HG03196 (cell line): ENCODE results near the gene PRLR.

Experiments used
- ATAC-seq: cut with Tn5 transposase; IDR thresholded peaks from one replicate; pipeline ENCODE4 v1.9.1; 2021; ENCODE audit not compliant: unreplicated experiment

The PRLR gene

DNA sequence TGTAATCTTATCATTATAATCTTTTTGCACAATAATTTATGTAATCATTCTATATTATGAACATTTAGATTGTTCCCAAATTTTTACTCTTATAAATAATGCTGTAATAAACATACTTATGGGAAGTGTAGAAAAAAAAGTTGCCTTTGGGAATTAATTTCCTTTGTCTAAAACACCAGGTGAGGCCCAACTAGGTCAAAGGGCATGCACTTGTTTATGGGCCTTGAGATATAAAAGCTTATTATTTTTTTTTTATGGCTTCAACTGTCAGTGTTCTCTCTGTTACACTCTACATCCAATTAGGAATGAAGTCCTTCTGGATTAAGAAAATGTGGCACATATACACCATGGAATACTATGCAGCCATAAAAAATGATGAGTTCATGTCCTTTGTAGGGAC lies 6.5 kb upstream of the PRLR start:
- ATAC-seq, result no peak

DNA sequence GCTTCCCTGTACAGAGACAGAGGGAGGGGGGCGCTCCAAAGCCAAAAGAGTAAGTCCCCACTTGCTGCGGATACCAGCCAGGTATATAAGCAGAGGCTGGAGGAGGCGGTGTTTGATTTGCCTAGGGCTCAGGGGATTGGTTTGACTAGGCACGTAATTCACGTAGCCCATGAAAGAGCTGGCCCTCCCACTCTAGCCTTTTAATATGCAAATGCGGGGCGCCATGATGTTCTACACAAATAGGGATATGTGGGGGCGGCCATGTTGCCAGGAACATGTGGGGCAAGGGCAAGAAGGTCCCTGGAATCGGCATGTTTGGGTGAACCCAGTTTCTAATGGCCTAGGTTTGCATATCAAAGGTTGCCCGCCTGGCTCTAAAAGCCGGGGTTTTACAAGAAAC lies 3.3 kb upstream of the PRLR start:
- no peak for ATAC-seq

DNA sequence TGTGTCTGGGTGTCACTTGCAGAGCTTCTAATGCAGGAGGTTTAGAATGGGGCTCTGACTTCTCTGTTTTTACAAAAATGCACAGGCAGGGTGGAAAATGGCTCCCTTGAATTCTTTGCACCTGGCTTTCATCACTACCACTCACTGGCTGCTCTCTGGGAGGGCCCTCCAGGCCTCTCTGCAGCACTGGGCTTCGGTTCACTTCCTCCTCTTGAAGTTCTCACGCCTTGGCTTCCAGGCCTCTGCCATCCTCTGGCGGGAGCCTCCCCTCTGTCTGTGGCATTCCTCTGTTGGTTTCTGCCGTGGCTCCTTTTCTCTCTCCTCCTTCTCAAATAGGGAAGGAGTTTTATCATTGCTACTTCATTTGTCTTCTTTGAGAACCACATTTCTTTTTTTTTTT lies 2.8 kb upstream of the PRLR start:
- ATAC-seq, result no peak

DNA sequence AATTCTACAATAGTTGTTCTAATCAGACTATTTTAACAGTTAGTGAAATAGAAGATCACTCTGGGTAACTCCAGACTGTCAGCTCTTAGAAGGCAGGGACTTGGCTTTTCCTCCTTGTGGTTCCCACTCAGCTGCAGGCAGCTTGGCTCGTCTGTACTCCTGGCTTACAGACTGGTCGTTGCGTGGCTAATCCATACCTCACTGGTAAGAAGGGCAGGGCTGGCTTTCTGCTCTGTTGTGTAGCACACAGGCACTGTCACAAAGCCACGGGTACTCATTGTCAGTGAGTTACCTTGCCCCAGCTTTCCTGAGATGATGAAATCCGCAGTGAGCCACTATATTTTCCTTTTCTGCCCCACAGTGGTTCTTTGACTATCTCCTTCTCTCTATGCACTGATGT lies 1.8 kb upstream of the PRLR start:
- ATAC-seq, result no peak

DNA sequence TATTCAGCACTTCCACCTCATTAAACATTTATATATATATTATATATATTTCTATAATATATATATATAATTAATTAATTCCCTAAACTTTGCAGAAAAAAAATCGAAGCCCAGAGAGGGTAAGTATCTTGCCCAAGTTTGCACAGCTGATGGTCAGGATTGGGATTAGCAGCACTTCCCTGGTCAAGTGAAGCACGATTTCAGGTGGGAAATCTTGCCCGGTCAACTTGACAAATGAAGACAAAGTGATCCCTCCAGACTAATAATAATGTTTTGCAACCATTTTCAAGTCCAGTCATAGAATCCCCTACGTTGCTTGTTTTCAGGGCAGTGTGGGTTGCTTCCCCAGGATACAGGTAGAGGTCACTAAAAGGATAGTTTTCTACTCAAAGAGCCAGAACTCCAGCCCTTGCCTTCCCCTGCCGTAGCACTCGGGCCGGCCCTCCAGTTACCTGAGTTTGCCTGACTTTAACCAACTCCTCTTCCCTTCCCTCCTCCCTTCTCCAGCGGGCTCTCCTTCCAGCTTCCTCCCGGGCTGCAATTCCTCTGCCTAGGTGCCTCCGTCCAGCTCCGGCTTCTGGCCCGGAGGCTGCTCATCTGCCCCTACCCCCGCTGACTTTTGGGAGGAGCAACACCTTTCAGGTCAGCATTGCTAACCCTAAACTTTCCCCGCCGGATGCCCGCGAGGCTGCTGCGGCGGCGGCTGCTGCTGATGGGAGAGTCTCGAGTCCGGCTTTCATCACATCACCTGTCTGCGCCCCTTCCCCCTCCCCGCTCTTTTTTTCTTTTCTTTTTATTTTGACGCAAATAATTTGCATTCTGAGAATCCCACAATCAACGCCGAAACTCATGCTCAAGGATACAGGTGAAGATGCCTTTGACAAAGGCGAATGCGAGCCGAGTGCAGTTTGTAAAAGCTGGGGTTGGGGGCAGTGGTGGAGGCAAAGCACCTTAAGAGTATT lies 930 bp downstream of the PRLR start:
- ATAC-seq, result peak; percentile 68

DNA sequence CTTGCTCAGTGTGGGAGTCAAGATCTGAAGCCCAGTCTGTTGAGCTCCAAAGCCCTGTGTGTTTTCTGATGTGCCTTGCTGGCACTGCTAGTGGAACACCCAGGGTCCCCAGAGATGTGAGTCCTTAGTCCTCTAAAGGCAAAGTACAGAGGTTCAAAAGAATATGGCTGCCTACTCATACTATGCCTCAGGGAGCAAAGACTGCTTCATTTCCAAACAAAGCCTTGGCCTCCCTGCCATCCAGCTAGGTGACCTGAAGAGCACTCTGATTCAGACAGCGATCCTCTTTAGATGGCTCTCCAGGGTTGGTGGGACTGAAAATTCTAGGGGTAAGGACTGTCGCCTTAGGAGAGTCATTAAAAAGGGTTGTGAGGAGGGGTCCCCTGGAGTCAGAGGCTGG lies 2.0 kb downstream of the PRLR start:
- ATAC-seq, result no peak

DNA sequence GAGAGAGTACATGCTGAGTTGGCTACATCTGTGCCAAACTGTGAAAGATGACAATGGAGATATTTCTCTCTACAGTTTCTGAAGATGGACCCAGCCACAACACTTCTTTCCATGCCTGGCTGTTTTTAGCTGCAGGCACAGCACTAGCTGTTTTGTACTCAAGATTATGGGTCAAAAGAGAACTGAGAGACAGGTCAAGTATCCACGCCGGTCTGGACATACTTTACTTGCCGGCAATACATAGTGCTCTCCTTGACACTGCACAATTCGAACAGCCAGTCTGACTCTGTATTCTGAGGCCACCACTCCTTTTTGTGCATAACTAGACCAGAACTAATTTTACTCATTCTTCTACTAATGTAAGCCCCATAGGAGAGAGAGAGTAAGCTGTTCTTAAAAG lies 2.6 kb downstream of the PRLR start:
- no peak for ATAC-seq

DNA sequence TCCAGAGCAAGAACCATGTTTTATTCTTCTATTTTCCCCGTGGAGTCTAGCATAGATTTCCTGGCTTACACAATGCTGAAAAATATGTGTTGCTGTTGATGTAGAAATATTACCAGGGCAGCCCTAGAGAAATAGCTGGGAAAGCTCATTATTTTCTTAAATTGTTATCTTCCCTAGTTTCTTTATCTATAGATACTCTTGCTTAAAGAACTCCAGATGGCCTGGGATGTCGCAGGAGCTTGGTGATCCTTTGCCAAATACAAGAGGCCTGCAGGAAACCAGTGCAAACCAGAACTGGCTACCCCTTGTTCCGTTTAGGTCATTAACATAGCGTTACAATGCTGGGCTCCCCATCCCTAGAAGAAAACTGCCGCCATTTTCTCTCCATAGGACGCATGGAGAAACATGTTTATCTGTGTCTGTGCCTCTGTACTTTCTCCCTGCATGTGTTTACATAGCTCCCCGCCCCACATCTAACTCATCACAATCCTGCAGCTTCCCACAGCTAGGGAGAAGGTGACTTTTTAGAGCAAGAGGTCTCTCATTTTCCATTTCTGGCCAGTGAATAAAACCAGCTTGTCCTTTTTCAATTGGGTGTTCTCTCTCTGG lies 6.4 kb downstream of the PRLR start:
- ATAC-seq, result no peak

DNA sequence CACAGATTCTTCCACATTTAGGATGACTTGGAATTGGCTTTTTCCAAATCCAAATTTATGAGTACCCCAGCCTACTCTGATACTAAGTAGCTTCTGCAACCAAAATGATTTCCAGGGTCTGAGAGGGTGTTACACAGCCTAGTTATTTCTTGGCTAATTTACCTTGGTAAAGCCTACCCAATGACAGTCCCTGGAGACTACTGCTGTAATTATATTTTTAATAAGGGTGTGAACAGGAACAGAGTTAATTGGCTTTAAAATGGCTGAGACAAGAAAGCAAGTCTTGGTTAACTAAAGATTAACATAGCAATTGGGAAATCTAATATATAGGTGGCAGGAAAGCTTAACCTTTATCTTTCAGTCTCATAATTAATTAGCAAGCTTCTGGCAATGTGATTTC lies 9.3 kb downstream of the PRLR start:
- no peak for ATAC-seq

DNA sequence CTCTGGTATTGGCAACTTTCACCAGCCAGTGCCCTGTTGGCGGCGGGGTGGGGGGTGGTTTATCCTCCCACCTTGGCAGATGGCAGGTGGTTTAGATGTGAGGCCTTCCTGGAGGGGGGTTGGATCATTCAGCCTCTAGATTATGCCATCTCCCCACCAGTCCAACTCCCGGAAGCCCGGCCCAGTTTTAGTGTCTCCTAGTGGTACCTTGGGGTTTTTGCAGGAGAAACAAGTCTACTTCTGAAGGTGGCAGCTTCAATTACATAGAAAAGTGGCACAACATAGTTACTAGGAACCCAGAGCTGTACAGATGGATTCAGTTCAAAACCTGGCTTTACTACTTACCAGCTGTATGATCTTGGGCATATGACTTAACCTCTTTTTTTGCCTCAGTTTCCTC lies 11.3 kb downstream of the PRLR start:
- ATAC-seq, result no peak

DNA sequence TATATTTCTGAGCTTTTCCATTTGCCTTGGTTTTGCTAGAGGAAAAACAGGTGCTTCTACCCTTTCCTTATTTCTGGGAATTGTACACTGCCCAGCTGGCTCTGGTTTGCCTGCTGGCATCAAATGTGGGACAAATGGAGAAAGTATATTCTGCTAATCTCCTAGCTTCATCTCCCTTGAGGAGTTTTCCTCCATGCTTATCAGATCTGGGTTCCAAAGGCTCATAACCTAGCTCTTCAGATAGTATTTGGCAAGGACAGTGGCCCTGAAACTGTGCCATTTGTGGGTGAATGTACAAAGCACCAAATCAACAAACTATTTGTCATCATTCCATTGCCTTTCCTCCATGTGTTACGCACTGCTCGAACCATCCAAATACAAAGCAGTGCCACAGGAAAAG lies 16.2 kb downstream of the PRLR start:
- no peak for ATAC-seq

DNA sequence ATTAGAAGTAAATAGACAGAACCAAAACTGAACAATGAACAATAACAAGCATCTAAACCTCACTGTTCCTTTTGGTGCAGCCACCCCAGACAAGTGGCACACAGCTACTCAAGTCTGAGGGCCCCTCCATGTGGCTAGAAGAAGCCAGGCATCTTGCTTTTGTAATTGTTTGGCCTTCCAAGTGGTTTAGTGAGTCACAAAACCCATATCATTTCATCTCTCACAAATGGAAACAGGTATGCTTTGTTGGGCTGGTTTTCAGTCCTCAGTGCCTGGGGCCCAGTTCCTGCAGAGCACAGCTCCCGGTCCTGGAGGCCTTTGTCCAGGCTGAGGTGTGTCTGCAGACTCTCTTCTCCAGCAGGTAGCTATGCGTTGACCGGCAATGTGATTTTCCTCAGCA lies 16.7 kb downstream of the PRLR start:
- no peak for ATAC-seq

DNA sequence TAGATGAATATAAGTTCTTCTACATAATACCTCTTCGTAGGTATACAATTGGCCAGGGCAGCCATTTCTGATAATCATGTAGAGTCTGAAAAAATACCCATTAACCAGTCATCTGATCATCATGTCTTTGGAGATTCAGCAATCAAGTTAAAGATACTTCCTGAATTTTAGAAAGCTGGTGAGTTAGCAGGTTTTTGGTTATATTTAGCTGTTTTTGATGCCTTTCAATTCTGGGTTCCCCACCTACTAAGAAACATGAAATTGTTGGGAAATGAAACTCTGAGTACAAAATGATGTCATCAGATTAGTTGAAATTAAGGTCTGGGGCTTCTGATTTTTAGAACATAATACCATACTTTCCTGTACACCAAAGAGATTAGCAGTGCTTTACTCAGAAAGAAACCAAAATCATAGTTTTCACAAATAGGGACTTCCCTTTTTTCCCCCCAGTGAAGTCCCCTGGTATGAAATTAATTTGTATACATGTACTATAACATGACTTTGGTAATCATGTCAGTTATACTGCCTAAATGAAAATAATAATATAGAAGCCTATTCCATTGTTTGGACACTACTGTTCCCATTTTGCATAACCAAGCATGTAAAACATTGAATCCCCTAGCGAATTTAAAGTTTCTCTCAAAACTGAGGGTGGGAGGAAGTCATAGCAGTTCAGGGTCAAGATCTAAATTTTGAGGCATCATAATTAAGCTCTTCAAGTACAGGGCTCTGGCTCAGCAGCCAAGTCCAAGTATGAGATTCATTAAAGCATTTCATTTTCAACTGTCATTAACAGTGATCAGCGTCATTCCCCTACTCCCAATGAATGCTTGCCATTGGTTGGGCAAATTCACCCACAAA lies 17.9 kb downstream of the PRLR start:
- peak; percentile 64 for ATAC-seq

DNA sequence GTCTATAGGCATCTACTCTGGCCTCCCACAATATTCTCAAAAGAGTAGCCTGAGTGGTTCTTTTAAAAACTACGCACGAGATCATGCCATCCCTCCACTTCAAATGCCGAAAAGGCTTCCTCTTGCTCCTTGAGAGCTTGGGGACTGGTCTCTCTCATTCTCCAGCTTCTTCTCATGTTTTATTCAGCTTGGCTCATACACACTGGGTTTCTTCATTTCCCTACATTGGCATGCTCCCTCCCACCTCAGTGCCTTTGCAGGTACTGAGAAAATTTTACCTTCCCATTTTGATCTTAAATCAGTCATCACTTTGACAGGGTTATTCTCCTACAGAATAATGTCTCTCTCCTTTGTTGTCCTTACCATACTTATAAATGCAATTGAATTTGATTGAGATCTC lies 20.4 kb downstream of the PRLR start:
- no peak for ATAC-seq

DNA sequence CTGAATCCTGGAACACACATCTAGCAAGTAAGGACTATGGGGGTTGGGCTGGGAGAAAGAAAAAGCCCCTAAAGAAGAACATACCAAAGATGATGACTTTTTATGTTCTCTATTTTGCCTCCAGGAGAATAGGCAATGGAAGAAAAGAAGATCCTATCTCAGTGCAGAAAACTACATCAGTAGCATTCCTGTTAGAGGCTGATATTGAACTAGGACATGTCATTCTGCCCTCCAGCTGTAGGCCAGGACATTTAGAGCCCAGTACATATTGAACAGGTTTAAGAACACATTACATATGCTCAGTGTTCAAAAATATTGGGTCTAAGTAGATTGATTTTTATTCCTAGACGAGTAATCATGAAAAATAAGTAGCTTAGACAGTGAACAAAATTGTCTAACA lies 24.7 kb downstream of the PRLR start:
- no peak for ATAC-seq

DNA sequence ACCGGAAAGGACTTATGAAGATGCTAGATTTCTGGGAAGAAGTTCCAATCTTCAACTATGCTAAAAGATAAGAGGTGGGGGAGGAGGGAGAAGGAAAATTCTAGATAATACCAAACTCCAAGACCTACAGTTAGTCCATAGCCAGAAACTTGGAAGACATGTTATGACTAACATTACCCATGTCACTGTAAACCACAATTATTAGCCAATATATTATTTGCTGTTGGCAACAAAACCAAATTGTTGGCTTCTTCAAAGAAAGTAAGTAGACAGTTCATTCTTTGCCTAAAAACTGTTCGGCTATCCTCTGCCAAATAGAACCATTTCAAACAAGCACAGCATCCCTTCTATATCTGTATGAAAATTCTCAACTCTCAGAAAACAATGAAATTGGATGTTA lies 25.1 kb downstream of the PRLR start:
- ATAC-seq, result no peak

DNA sequence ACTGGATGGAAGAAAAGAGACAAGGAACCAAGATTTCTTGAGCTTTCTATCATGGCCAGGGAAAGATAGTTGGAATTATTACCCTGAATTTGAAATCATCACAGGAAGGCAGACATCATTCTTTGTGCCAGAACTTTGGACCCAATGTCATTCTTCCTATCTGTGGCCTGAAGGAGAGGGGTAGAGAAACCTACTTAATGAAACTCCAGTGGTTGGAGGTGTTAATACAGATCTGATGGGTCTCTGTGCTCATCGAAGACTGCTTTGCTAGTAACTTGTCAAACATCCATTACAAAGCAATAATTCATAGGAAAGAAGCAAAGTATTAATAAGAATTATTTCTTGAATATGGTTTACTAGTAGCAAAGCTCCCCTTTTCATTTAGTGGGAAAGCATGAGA lies 26.9 kb downstream of the PRLR start:
- ATAC-seq, result no peak

DNA sequence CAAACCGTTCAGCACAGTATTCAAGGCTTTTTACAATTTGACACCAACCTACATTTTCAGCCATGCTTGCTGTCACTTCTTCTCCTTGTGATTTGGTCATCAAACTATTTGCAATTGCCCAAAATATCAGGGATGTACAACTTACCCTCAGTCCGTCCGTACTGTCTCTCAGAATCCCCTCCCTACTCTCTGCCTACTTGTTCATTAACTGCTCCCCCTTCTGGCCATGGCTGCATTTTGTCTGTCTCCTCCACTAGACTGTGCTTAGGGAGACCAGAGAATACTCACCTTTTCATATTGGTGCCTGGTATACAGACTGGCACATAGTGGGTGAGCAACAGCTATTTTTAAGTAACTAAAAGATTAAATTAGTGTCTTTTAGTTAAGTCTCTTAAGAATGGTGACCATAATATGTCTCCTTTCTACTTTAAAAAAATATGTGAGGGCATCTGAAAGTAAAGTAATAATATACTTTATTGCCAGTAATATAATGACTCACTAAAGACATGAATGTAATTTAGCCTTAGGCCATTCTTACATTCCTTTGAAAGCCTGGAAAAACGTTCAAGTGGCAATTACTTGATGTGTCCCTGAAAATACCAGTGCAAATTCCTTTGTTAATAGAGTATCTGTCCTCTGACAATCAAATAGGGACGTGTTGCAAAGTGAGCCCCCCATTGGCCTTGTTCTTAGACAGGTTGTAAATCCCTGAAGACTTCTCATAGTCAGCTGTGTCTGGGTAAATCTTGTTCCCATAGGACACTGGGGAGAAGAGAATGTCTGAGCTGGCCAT lies 27.8 kb downstream of the PRLR start:
- ATAC-seq, result no peak

DNA sequence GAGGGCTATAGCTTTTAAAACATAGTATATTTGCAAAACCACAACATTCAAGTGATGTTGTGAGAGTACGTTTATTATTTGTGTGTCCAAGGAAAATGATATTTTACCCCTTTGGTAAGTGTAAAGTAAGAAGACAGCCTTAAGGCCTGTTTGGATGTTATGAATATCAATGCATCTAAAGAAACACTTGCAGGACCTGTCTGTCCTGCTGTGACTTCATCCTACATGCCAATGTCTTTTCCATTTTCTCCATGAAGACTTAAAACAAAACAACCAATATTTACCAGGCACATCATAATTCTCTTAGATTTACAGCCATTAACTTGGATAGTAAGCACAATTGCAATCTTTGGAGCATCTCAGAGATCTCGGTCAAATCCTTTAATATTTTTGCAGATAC lies 29.0 kb downstream of the PRLR start:
- ATAC-seq, result no peak

DNA sequence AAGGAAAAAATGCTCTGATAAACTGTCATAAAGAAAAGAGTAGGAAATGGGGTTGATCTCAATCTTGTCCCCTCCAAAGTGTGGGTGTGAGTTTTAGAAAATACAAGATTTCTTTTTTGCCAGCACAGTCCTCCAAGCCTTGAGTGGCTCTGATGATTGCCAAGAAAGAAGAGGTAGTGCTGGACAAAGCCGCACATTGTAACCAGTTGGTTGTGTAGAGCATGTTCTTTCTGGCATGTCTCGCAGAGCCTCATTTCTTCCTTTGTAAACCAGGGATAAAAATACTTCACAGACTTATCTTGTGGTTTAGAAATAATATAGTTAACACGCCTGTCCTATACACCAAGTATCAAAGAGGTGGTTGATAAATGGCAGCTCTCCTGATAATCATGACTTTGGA lies 30.4 kb downstream of the PRLR start:
- ATAC-seq, result no peak

DNA sequence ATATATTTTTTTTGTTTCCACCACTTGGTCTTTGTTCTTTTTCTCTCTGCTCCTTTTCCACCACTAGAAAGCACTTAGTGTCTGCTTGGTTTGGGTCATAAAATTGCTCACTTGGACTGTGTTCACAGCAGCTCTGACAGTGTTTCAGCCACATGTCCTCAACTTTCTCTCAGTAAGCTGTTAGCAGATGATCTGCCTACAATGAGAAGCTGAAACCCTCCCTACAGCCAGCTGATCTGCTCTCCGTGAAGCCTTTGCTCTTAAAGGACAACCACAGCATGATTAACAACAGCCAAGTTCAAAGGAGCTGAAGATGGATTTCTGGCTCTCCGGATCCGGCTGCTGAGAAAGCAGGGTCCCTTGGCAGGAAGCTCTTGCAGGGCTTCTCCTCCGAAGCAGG lies 31.6 kb downstream of the PRLR start:
- no peak for ATAC-seq
